Measurements from ENCODE around the gene CNR2.

DNA sequence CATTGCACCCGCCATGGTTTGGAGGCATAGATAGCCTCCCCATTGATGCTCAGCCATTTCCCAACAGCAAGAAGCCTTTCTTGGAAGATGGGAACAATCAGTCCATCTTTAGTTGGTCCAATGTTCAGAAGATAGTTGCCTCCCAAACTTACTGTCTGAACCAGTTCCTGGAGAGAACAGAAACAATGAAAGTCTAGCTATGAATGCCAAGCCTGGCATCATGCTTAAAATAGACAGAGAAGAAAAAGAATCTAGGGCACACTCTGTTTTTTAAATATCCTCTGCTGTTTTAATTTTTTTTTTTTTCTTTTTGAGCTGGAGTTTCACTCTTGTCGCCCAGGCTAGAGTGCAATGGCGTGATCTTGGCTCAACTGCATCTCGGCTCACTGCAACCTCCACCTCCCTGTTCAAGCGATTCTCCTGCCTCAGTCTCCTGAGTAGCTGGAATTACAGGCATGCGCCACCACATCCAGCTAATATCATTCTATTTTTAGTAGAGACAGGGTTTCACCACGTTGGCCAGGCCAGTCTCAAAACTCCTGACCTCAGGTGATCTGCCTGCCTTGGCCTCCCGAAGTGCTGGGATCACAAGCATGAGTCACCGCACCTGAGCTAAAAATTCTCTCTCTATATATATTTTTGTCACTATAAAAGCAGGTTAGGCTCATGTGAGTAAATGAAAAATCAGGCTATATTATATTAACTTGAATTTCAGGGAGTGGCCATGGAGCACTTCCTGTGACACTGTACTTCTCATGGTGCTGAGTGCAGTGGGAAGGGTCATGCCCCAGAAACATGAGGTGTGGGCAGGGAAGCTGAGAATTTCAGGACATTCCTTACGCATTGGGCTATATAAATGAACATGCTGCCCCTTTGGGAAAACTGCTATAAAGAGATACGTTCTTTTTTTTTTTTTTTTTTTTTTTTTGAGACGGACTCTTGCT lies 64.2 kb downstream of the CNR2 start:
- TF ChIP-seq POLR2A (IDR thresholded peaks at IDR 0.05) (no peak), CTCF (IDR thresholded peaks at IDR 0.05) (no peak)

All from gastroesophageal sphincter (tissue), 3 donors.